Parathyroid adenoma (tissue), 2 donors: ENCODE results near the gene TSPAN18.
A peak's percentile ranks its signal among the peaks of the same experiment; 100 is the strongest.

ENCODE experiments used
- H2AFZ ChIP-seq: fragments of 300-600 bp; sonication (generic); one replicate; pipeline ENCODE4 v1.7.0; 2017; ENCODE audit warnings: antibody characterized with exemption, mild to moderate bottlenecking
- H3K27ac ChIP-seq: fragments of 300-600 bp; sonication (generic); one replicate; pipeline ENCODE4 v1.7.0; 2017
- H3K27me3 ChIP-seq: fragments of 300-600 bp; sonication (generic); one replicate; pipeline ENCODE4 v1.7.0; 2017; ENCODE audit warnings: low read length; ENCODE audit not compliant: control insufficient read depth, insufficient read depth
- H3K36me3 ChIP-seq: fragments of 300-600 bp; sonication (generic); one replicate; pipeline ENCODE4 v1.7.0; 2017; ENCODE audit warnings: low read length; ENCODE audit not compliant: control insufficient read depth, insufficient read depth
- H3K4me1 ChIP-seq: fragments of 300-600 bp; sonication (generic); one replicate; pipeline ENCODE4 v1.7.0; 2017; ENCODE audit warnings: control low read depth
- H3K4me2 ChIP-seq: fragments of 300-600 bp; sonication (generic); one replicate; pipeline ENCODE4 v1.7.0; 2017; ENCODE audit warnings: low read length
- H3K4me3 ChIP-seq: fragments of 300-600 bp; sonication (generic); one replicate; pipeline ENCODE4 v1.7.0; 2017; ENCODE audit warnings: low read depth, low read length
- H3K79me2 ChIP-seq: fragments of 300-600 bp; sonication (generic); one replicate; pipeline ENCODE4 v1.7.0; 2017; ENCODE audit warnings: control low read depth
- H3K9ac ChIP-seq: fragments of 300-600 bp; sonication (generic); one replicate; pipeline ENCODE4 v1.7.0; 2017; ENCODE audit warnings: mild to moderate bottlenecking
- H3K9me3 ChIP-seq: fragments of 300-600 bp; sonication (generic); one replicate; pipeline ENCODE4 v1.7.0; 2017; ENCODE audit warnings: low read length; ENCODE audit not compliant: control insufficient read depth
- CTCF ChIP-seq: fragments of 300-600 bp; sonication (generic); IDR thresholded peaks from one replicate; pipeline ENCODE4 v1.7.0; 2017; ENCODE audit warnings: antibody characterized with exemption, mild to moderate bottlenecking
- donor health status: primary hyperparathyroidism.

The TSPAN18 gene

DNA sequence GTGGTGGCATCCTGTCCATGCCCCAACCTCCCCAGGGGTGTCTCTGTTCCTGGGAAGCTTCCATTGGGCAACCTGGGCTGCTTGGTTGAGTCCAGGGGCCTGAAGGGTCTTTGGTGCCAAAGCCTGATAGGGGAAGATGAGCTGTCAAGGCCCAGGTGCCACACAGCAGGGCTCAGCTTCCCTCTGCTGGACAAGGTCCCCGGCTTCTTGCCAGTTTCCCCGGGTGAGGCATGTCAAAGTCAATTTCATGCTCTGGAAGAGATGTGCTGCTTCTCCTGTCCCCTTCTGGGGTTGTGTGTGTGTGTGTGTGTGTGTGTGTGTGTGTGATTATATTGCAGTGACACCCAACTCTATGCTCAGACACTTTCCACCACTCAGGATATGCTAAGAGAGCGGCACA, 197.0 kb downstream of the TSPAN18 start:
- H2AFZ ChIP-seq: no peak overlapping the region
- no peak overlapping the region for H3K4me2 ChIP-seq
- no peaks in the 10 kb centered on the region for H3K9me3 ChIP-seq
- H3K4me1 ChIP-seq: no peaks in the 10 kb centered on the region
- H3K79me2 ChIP-seq: no peaks in the 10 kb centered on the region
- H3K9ac ChIP-seq: no peak overlapping the region
- no peak for TF ChIP-seq CTCF
- no peak overlapping the region for H3K27ac ChIP-seq
- H3K36me3 ChIP-seq: no peaks in the 10 kb centered on the region
- H3K27me3 ChIP-seq: no peaks in the 10 kb centered on the region
- no peak overlapping the region for H3K4me3 ChIP-seq

DNA sequence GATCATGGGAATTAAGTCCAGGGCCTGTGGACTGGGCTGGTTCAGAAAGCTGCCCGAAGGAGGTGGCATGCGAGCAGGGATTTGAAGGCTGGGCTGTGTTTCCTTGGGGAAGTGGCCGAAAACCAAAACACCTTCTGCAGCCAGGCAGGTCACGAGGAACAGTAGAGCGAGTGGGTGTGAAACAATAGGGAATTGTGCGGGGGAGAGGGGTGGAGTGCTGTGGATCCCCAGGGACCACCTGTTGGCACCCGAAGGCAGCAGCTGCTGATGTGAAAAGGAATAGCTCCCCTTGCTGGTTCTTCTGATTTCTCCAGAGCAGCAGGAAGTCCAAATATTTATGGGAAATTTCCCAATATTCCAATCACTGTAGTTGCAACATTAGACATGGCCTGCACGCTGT, 199.3 kb downstream of the TSPAN18 start:
- Histone ChIP-seq H3K4me3 (no peak overlapping the region), H3K36me3 (no peaks in the 10 kb centered on the region), H3K27ac (no peak overlapping the region), H3K27me3 (no peaks in the 10 kb centered on the region), H3K79me2 (no peaks in the 10 kb centered on the region), H3K9ac (no peak overlapping the region), H3K9me3 (no peaks in the 10 kb centered on the region), H3K4me2 (no peak overlapping the region), H2AFZ (no peak overlapping the region), H3K4me1 (no peaks in the 10 kb centered on the region)
- TF ChIP-seq CTCF: no peak

DNA sequence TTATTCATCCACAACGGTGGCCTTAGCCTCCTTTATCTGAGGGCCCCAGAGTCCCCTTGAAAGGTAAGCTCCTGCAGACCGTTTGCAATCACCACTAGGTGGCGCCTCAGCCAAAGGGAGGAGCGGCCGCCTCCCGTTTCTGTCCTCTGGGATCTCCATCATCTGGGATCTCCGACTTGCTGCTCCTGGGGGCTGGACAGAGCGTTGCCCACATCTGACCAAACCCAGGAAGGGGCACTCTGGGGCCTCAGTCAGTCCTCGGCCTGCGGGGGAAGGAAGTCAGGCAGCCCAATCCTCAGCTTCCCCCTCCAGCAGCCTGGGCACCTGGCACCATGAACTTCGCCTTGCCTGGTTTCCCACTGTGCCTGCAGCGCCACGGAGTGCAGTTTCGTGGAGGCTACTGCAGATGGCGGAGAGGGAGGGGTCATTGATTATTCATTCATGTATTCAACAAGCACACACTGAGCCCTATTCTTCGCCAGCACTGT, 200.5 kb downstream of the TSPAN18 start:
- no peak overlapping the region for H3K9ac ChIP-seq
- no peaks in the 10 kb centered on the region for H3K4me1 ChIP-seq
- H3K79me2 ChIP-seq: no peaks in the 10 kb centered on the region
- TF ChIP-seq CTCF: peak; percentile 69
- H3K4me3 ChIP-seq: no peak overlapping the region
- H3K4me2 ChIP-seq: no peak overlapping the region
- H3K27me3 ChIP-seq: no peaks in the 10 kb centered on the region
- no peaks in the 10 kb centered on the region for H3K9me3 ChIP-seq
- H3K36me3 ChIP-seq: no peaks in the 10 kb centered on the region
- H2AFZ ChIP-seq: no peak overlapping the region
- H3K27ac ChIP-seq: no peak overlapping the region

DNA sequence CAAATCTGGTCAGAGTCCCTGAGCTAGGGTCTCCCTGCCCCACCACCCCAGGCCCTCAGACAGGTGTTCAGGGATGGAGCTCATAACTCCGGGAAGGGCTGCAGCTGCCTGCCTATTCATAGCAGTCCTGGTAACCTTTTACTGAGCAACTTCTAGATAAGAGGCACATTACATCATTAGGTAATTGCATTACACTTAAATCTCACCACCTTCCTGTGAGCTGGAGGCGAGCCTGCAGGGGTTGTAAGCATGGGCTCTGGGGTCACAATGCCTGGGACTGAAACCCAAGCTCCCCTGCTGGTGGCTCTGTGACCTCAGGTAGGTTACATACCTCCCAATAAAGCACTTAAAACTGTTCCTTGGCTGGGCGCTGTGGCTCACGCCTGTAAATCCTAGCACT, 201.4 kb downstream of the TSPAN18 start:
- no peak overlapping the region for H3K9ac ChIP-seq
- no peaks in the 10 kb centered on the region for H3K9me3 ChIP-seq
- no peak for TF ChIP-seq CTCF
- H3K36me3 ChIP-seq: no peaks in the 10 kb centered on the region
- H3K4me2 ChIP-seq: no peak overlapping the region
- H2AFZ ChIP-seq: no peak overlapping the region
- H3K79me2 ChIP-seq: no peaks in the 10 kb centered on the region
- H3K27ac ChIP-seq: no peak overlapping the region
- H3K27me3 ChIP-seq: no peaks in the 10 kb centered on the region
- H3K4me3 ChIP-seq: no peak overlapping the region
- H3K4me1 ChIP-seq: no peaks in the 10 kb centered on the region

- no peaks in the 10 kb centered on the region for H3K4me1 ChIP-seq
Measured at GRCh38 chr11:44928816-44929215, 202.1 kb downstream of the TSPAN18 start.

More at GRCh38 chr11:44928816-44929215, 202.1 kb downstream of the TSPAN18 start:
- Histone ChIP-seq H3K27me3 (no peaks in the 10 kb centered on the region), H3K27ac (no peak overlapping the region), H3K79me2 (no peaks in the 10 kb centered on the region), H3K4me3 (no peak overlapping the region), H2AFZ (no peak overlapping the region), H3K9me3 (no peaks in the 10 kb centered on the region), H3K36me3 (no peaks in the 10 kb centered on the region), H3K4me2 (no peak overlapping the region), H3K9ac (no peak overlapping the region)
- no peak for TF ChIP-seq CTCF
